ENCODE data around the gene ZNF71. TPM values are rescaled to one million over a fixed set of nuclear protein-coding genes. Genes with fewer than 3 reads are reported as not detected.
A peak's percentile ranks its signal among the peaks of the same experiment; 100 is the strongest.

The ZNF71 gene
- 8.9 and 12.9 TPM in 2 replicates for total RNA-seq

GRCh38 chr19:56594783-56595547 is at the start of gene ZNF71:
Gene ZNF71 (plus strand): TSS chr19:56595302. CDS start chr19:56601559, 6,257 bp downstream.
- peak; percentile 66 to 89 for DNase-seq (ENCODE audit: low read depth in 2 of 2)

- no peak for DNase-seq (ENCODE audit: low read depth in 2 of 2)
These were observed 47.6 kb upstream of the ZNF71 start for GRCh38 chr19:56547535-56547934.

GRCh38 chr19:56554272-56554869 is 40.7 kb upstream of the ZNF71 start:
- no peak for DNase-seq (ENCODE audit: low read depth in 2 of 2)

GRCh38 chr19:56562766-56563165 is 32.3 kb upstream of the ZNF71 start:
- DNase-seq (ENCODE audit: low read depth in 2 of 2) = no peak

- peak in 1 of 2 donors; percentile 49 for DNase-seq (ENCODE audit: low read depth in 2 of 2)
These were observed 28.2 kb upstream of the ZNF71 start for GRCh38 chr19:56566904-56567273.

GRCh38 chr19:56567274-56568120 is 27.6 kb upstream of the ZNF71 start, which contains the start of gene ZNF470:
Gene ZNF470 (plus strand): TSS chr19:56567468. CDS start chr19:56570312, 2,844 bp downstream.
- DNase-seq (ENCODE audit: low read depth in 2 of 2) = peak; percentile 82 to 93

GRCh38 chr19:56572589-56572988 is 22.5 kb upstream of the ZNF71 start:
- no peak for DNase-seq (ENCODE audit: low read depth in 2 of 2)

GRCh38 chr19:56573914-56574313 is 21.2 kb upstream of the ZNF71 start:
- DNase-seq (ENCODE audit: low read depth in 2 of 2) = no peak

- DNase-seq (ENCODE audit: low read depth in 2 of 2) = no peak
These were observed 17.1 kb upstream of the ZNF71 start for GRCh38 chr19:56577719-56578602.

- DNase-seq (ENCODE audit: low read depth in 2 of 2) = no peak
These were observed 688 bp upstream of the ZNF71 start for GRCh38 chr19:56594446-56594782.

- no peak for DNase-seq (ENCODE audit: low read depth in 2 of 2)
These were observed 422 bp downstream of the ZNF71 start for GRCh38 chr19:56595548-56595899.

- DNase-seq (ENCODE audit: low read depth in 2 of 2) = peak; percentile 51 to 67
These were observed 1.6 kb downstream of the ZNF71 start for GRCh38 chr19:56596676-56597075.

GRCh38 chr19:56597696-56598095 is 2.6 kb downstream of the ZNF71 start:
- DNase-seq (ENCODE audit: low read depth in 2 of 2) = no peak

GRCh38 chr19:56601375-56601774 is 6.3 kb downstream of the ZNF71 start:
- DNase-seq (ENCODE audit: low read depth in 2 of 2) = peak in 1 of 2 donors; percentile 3

- no peak for DNase-seq (ENCODE audit: low read depth in 2 of 2)
These were observed 8.7 kb downstream of the ZNF71 start for GRCh38 chr19:56603829-56604228.

GRCh38 chr19:56608274-56608964 is 13.3 kb downstream of the ZNF71 start:
- peak in 1 of 2 donors; percentile 48 for DNase-seq (ENCODE audit: low read depth in 2 of 2)

GRCh38 chr19:56611288-56611687 is 16.2 kb downstream of the ZNF71 start:
- no peak for DNase-seq (ENCODE audit: low read depth in 2 of 2)

- no peak for DNase-seq (ENCODE audit: low read depth in 2 of 2)
These were observed 17.6 kb downstream of the ZNF71 start for GRCh38 chr19:56612737-56613136.

- DNase-seq (ENCODE audit: low read depth in 2 of 2) = no peak
These were observed 18.5 kb downstream of the ZNF71 start for GRCh38 chr19:56613639-56614038.

- DNase-seq (ENCODE audit: low read depth in 2 of 2) = no peak
These were observed 22.4 kb downstream of the ZNF71 start for GRCh38 chr19:56617531-56617930.

- no peak for DNase-seq (ENCODE audit: low read depth in 2 of 2)
These were observed 24.0 kb downstream of the ZNF71 start for GRCh38 chr19:56619121-56619520.
